HT1080 (cell line): ENCODE data around the gene LSM14B. TPM values are rescaled to one million over a fixed set of nuclear protein-coding genes. Genes with fewer than 3 reads are reported as not detected.
"Not testable (repeated sequence)": the region's sequence is repeated elsewhere in the genome, so short reads cannot be mapped to it uniquely, and the experiment has no call there.

Experiments
- DNase-seq: peaks from one replicate; pipeline ENCODE4 v3.0.0-alpha.2; 2015; ENCODE audit warnings: low read depth
- polyA plus RNA-seq, 2 experiments: library from polyadenylated mRNA; depleted of rRNA; stranded (reverse); fragments of >200 nt; gene quantifications; 2 replicates each; pipeline ENCODE4 v1.2.3, GENCODE V29; 2015
- total RNA-seq: library from RNA; depleted of rRNA; stranded (reverse); fragments of >200 nt; shearing (Covaris generic); gene quantifications from 2 replicates; pipeline ENCODE4 v1.2.3, GENCODE V29; 2014; rRNA removed

The LSM14B gene
- total RNA-seq: 35.6 and 39.7 TPM in 2 replicates
- polyA plus RNA-seq (2015; cell fraction: cytosol; rRNA removed): 44.0 and 47.2 TPM in 2 replicates
- polyA plus RNA-seq (2015; cell fraction: nucleus; rRNA removed): 38.6 and 40.0 TPM in 2 replicates

GRCh38 chr20:62121776-62122653 is at the start of gene LSM14B:
TSS of gene LSM14B (plus strand) at chr20:62122475. CDS start at chr20:62122667, 192 bp downstream.
- DNase-seq: peak; percentile 93

- no peak for DNase-seq
These were observed 49.0 kb upstream of the LSM14B start for GRCh38 chr20:62073323-62073722.

- no peak for DNase-seq
These were observed 43.1 kb upstream of the LSM14B start for GRCh38 chr20:62079166-62079565.

GRCh38 chr20:62080249-62080990 is 41.9 kb upstream of the LSM14B start:
- DNase-seq: no peak

GRCh38 chr20:62083312-62083711 is 39.0 kb upstream of the LSM14B start:
- no peak for DNase-seq

- not testable (repeated sequence) for DNase-seq
These were observed 38.1 kb upstream of the LSM14B start for GRCh38 chr20:62084224-62084623.

GRCh38 chr20:62085206-62085605 is 37.1 kb upstream of the LSM14B start:
- no peak for DNase-seq

GRCh38 chr20:62087227-62087626 is 35.0 kb upstream of the LSM14B start:
- DNase-seq: no peak

DNA sequence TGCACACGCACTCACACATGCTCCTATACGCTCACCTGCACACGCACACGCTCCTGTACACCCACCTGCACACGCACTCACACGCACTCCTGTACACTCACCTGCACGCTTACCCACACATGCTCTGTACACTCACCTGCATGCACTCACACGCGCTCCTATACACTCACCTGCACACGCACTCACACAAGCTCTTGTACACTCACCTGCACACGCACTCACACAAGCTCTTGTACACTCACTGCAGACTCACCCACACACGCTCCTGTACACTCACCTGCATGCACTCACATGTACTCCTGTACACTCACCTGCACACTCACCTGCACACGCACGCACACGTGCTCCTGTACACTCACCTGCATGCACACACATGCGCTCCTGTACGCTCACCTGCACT is 34.6 kb upstream of the LSM14B start:
- no peak for DNase-seq

DNA sequence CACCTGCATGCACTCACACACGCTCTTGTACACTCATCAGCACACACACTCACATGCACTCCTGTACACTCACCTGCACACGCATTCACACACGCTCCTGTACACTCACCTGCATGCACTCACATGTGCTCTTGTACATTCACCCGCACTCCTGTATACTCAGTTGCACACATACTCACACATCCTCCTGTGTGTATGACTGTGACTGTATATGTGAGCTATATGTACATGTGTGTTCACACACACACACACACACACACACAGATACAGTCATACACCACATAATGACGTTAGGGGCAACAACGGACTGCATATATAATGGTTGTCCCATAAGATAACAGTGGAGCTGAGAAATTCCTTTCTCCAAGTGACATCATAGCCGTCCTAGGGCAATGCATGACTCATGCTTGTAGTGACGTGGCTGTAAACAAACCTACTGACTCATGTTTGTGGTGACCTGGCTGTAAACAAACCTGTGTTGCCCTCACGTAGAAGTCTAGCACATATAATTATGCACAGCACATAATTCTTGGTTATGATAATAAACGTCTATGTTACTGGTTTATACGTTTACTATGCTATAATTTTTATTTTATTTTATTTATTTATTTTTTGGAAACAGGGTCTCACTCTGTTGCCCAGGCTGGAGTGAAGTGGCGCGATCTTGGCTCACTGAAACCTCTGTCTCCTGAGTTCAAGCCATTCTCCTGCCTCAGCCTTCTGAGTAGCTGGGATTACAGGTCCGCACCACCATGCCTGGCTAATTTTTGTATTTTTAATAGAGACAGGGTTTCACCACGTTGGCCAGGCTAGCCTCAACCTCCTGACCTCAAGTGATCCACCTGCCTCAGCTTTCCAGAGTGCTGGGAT is 33.8 kb upstream of the LSM14B start:
- DNase-seq: peak; percentile 54

- no peak for DNase-seq
These were observed 32.9 kb upstream of the LSM14B start for GRCh38 chr20:62089393-62089792.

- no peak for DNase-seq
These were observed 25.6 kb upstream of the LSM14B start for GRCh38 chr20:62096421-62097380.

DNA sequence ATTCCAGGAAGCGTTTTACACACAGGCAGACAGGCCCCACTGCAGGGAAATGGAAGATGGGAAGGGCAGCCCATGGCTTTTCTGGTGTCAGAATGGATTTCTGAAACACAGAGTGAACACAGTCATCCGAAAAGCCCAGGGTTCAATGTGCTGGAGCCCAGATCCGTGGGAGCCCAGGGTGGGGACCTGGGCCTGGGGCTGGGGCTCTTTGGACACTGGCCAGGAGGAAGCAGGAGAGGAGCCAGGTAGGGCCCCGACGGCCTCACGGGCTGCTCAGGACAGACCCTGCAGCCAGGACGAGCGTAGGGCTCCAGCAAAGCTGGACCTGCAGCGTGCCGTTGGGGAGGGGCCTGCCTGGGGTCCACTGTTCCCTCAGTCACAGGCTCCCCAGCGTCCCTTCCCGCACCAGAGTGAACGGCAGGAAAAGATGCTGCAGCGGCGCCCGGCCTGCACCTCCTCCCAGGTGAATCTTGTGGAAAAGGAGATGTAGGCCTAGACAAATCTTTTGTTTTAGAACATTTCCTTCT is 24.3 kb upstream of the LSM14B start:
- DNase-seq: no peak

DNA sequence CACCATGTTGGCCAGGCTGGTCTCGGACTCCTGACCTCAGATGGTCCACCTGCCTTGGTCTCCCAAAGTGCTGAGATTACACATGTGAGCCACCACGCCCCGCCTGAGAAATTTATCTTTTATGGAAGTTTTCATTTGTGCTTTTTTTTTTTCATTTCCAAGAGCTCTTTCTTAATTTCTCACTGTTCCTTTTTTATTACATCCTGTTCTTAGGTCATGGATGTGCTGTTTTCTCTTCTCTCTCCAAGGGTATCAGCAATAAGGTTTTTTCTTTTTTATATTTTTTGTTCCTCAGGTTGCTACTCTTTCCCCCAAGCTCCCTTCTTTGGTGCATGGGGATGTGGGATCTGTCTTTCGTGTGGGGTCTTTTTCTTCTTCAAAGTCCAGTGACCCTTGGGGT is 21.2 kb upstream of the LSM14B start:
- DNase-seq: no peak

- DNase-seq: no peak
These were observed 18.6 kb upstream of the LSM14B start for GRCh38 chr20:62103508-62104233.

GRCh38 chr20:62104234-62104789 is 18.0 kb upstream of the LSM14B start:
- DNase-seq: no peak

- DNase-seq: no peak
These were observed 17.4 kb upstream of the LSM14B start for GRCh38 chr20:62104791-62105345.

DNA sequence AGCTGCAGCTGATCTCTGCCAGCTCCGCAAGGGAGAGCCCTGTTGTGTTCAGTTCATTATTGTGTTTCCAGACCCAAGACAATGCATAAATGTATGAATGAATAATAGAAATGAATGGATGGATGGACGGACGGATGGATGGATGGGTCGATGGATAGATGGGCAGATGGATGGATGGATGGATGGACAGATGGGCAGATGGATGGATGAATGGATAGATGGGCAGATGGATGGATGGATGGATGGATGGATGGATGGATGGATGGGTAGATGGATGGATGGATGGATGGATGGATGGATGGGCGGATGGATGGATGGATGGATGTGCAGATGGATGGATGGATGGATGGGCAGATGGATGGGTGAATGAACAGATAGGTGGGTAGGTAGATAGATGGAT is 16.7 kb upstream of the LSM14B start:
- DNase-seq: no peak
